HCT116 (cell line): Measurements from ENCODE around the gene CIART. TPM values are rescaled to one million over a fixed set of nuclear protein-coding genes. Genes with fewer than 3 reads are reported as not detected.

ENCODE experiments used
- ATAC-seq: fragments of 200-7000 bp; cut with Tn5 transposase; 2 replicates; pipeline ENCODE4 v1.9.1; 2020; ENCODE audit warnings: mild to moderate bottlenecking, moderate library complexity
- BruUV-seq: library from RNA; stranded (reverse); fragments of 400-500 nt; replicated peaks from 2 replicates; lab custom pipeline; 2021; lab: Mats Ljungman, UMichigan
- CTCF ChIA-PET: fragments of 300-600 bp; sonication (Branson Sonifier 250); formaldehyde crosslinking; loops from one replicate; lab custom pipeline; 2021; ENCODE audit warnings: antibody characterized with exemption; lab: Charles Lee
- POLR2A ChIA-PET: fragments of 300-600, 350-600 bp; sonication (Branson Sonifier 250); formaldehyde crosslinking; loops from one replicate; lab custom pipeline; 2021; ENCODE audit warnings: antibody characterized with exemption; lab: Charles Lee
- RAD21 ChIA-PET, 2 experiments: fragments of 300-600 bp; sonication (Branson Sonifier 250); formaldehyde crosslinking; loops; one replicate each; lab custom pipeline; 2023; ENCODE audit warnings: low total read pairs in 2 of 2; ENCODE audit not compliant: uncharacterized antibody in 2 of 2, unreplicated experiment in 2 of 2, low non-redundant PET in 1 of 2; lab: Charles Lee
- DNase-seq: peaks from one replicate; pipeline ENCODE4 v3.0.0-alpha.2; 2010; ENCODE audit warnings: low read depth, low spot score
- H2AFZ ChIP-seq: fragments of 200-600 bp; shearing (Covaris generic), sonication (generic); 2 replicates; pipeline ENCODE4 v1.6.1; 2017; ENCODE audit warnings: low read depth, mixed run types, mixed read lengths, antibody characterized with exemption, low read length; ENCODE audit not compliant: poor library complexity, severe bottlenecking
- H3K27ac ChIP-seq: 2 replicates; pipeline ENCODE4 v1.5.1; 2012; ENCODE audit warnings: low read depth, low read length
- H3K27me3 ChIP-seq: fragments of 200-600 bp; sonication (generic); 2 replicates; pipeline ENCODE4 v1.6.1; 2016; ENCODE audit warnings: mixed run types, low read length, mixed read lengths; ENCODE audit not compliant: insufficient read depth
- H3K36me3 ChIP-seq, 2 experiments: fragments of 200-500 bp in 1 of 2; fragments of 200-600 bp in 1 of 2; sonication (Bioruptor generic) in 1 of 2; sonication (generic) in 1 of 2; 2 replicates each; pipeline versions ENCODE4 v1.5.1 to v1.6.1; 2014 to 2016; ENCODE audit warnings: low read length in 2 of 2, inconsistent platforms in 1 of 2, mixed read lengths in 1 of 2, mixed run types in 1 of 2; ENCODE audit not compliant: insufficient read depth in 2 of 2, control insufficient read depth in 1 of 2
- H3K4me1 ChIP-seq, 2 experiments: fragments of 200-600 bp in 1 of 2; sonication (generic) in 1 of 2; 2 replicates each; pipeline versions ENCODE4 v1.5.1 to v1.6.1; 2012 to 2017; ENCODE audit warnings: low read length in 2 of 2, inconsistent platforms in 1 of 2, mild to moderate bottlenecking in 1 of 2, mixed read lengths in 1 of 2, mixed run types in 1 of 2, moderate library complexity in 1 of 2; ENCODE audit not compliant: insufficient read depth in 2 of 2, control insufficient read depth in 1 of 2
- H3K4me2 ChIP-seq: fragments of 200-600 bp; sonication (generic); 2 replicates; pipeline ENCODE4 v1.6.1; 2017; ENCODE audit warnings: mixed run types, low read length, mixed read lengths
- H3K4me3 ChIP-seq, 2 experiments: fragments of 200-600 bp in 1 of 2; sonication (generic) in 1 of 2; replicated peaks in 1 of 2; 2 replicates each; pipeline ENCODE4 v1.5.1; 2011 to 2016; ENCODE audit warnings: low read length in 2 of 2, control low read depth in 1 of 2, low read depth in 1 of 2, mild to moderate bottlenecking in 1 of 2, mixed read lengths in 1 of 2, mixed run types in 1 of 2
- H3K79me2 ChIP-seq: fragments of 200-600 bp; sonication (generic); 2 replicates; pipeline ENCODE4 v1.6.1; 2017; ENCODE audit warnings: mild to moderate bottlenecking, mixed run types, low read length, moderate library complexity, mixed read lengths; ENCODE audit not compliant: insufficient read depth
- H3K9ac ChIP-seq: fragments of 200-600 bp; sonication (generic); 2 replicates; pipeline ENCODE4 v1.6.1; 2016; ENCODE audit warnings: low read length, mixed read lengths
- H3K9me2 ChIP-seq: fragments of 200-600 bp; sonication (generic), shearing (Covaris generic); 2 replicates; pipeline ENCODE4 v1.6.1; 2017; ENCODE audit warnings: mixed run types, mild to moderate bottlenecking, moderate library complexity; ENCODE audit not compliant: insufficient read depth
- H3K9me3 ChIP-seq, 2 experiments: fragments of 200-500 bp in 1 of 2; fragments of 200-600 bp in 1 of 2; sonication (Bioruptor generic) in 1 of 2; sonication (generic) in 1 of 2; 2 replicates each; pipeline ENCODE4 v1.6.1; 2014 to 2017; ENCODE audit warnings: low read length in 2 of 2, mixed read lengths in 2 of 2, inconsistent platforms in 1 of 2, low read depth in 1 of 2, mild to moderate bottlenecking in 1 of 2, mixed run types in 1 of 2, moderate library complexity in 1 of 2; ENCODE audit not compliant: control insufficient read depth in 1 of 2, insufficient read depth in 1 of 2
- H4K20me1 ChIP-seq: fragments of 200-600 bp; sonication (generic), shearing (Covaris generic); 2 replicates; pipeline ENCODE4 v1.6.1; 2017; ENCODE audit warnings: mixed run types, mild to moderate bottlenecking, moderate library complexity; ENCODE audit not compliant: insufficient read depth
- CBX3 ChIP-seq: IDR thresholded peaks from 2 replicates; pipeline ENCODE4 v1.6.1; 2012; ENCODE audit warnings: low read depth
- CEBPB ChIP-seq: IDR thresholded peaks from 2 replicates; pipeline ENCODE4 v1.6.1; 2012; ENCODE audit warnings: low read depth
- CTCF ChIP-seq, 3 experiments: fragments of 200-600 bp in 1 of 3; sonication (generic) in 1 of 3; IDR thresholded peaks in 2 of 3; conservative IDR thresholded peaks in 1 of 3; 2 replicates each; pipeline ENCODE4 v1.5.1; 2012 to 2017; ENCODE audit warnings: low read depth in 2 of 3, low read length in 2 of 3, antibody characterized with exemption in 1 of 3, borderline replicate concordance in 1 of 3, control low read depth in 1 of 3, mild to moderate bottlenecking in 1 of 3, mixed read lengths in 1 of 3, mixed run types in 1 of 3, moderate library complexity in 1 of 3; ENCODE audit not compliant: insufficient read depth in 1 of 3
- ELF1 ChIP-seq: IDR thresholded peaks from 2 replicates; pipeline ENCODE4 v1.6.1; 2012; ENCODE audit warnings: low read depth, borderline replicate concordance
- FOSL1 ChIP-seq: IDR thresholded peaks from 2 replicates; pipeline ENCODE4 v1.6.1; 2012; ENCODE audit warnings: low read depth
- POLR2A ChIP-seq: IDR thresholded peaks from 2 replicates; pipeline ENCODE4 v1.7.0; 2011; ENCODE audit warnings: borderline replicate concordance; ENCODE audit not compliant: insufficient read depth, insufficient read length; ENCODE audit errors: extremely low read depth
- POLR2AphosphoS5 ChIP-seq: IDR thresholded peaks from 2 replicates; pipeline ENCODE4 v1.6.1; 2011; ENCODE audit warnings: mild to moderate bottlenecking, low read depth, low read length, moderate library complexity
- RAD21 ChIP-seq: IDR thresholded peaks from 2 replicates; pipeline ENCODE4 v1.6.1; 2012; ENCODE audit warnings: low read depth, mild to moderate bottlenecking
- SIN3A ChIP-seq: IDR thresholded peaks from 2 replicates; pipeline ENCODE4 v1.6.1; 2012; ENCODE audit warnings: low read depth
- TCF7L2 ChIP-seq: IDR thresholded peaks from 2 replicates; pipeline ENCODE4 v1.7.0; 2011; ENCODE audit warnings: borderline replicate concordance, inconsistent platforms; ENCODE audit not compliant: insufficient read depth, insufficient read length; ENCODE audit errors: extremely low read depth
- YY1 ChIP-seq: IDR thresholded peaks from 2 replicates; pipeline ENCODE4 v1.6.1; 2011; ENCODE audit warnings: low read length, low read depth, moderate library complexity, mild to moderate bottlenecking; ENCODE audit not compliant: insufficient replicate concordance; ENCODE audit errors: extremely low read depth
- ZBTB33 ChIP-seq: IDR thresholded peaks from 2 replicates; pipeline ENCODE4 v1.6.1; 2011; ENCODE audit warnings: mild to moderate bottlenecking, low read length, moderate library complexity; ENCODE audit not compliant: insufficient replicate concordance; ENCODE audit errors: extremely low read depth
- ZFX ChIP-seq: fragments of 450-650 bp; IDR thresholded peaks from 2 replicates; pipeline ENCODE4 v1.6.1; 2017
- ZNF274 ChIP-seq: fragments of 200-500 bp; sonication (Bioruptor generic); IDR thresholded peaks from 2 replicates; pipeline ENCODE4 v1.6.1; 2014; ENCODE audit warnings: mild to moderate bottlenecking, low read depth, low read length, inconsistent platforms
- intact Hi-C: fragments of 100-400 bp; cut with micrococcal nuclease; formaldehyde crosslinking; loops from 2 replicates; pipeline ENCODE4 v1.10.0; 2022
- total RNA-seq: library from RNA; stranded (reverse); gene quantifications from one replicate; pipeline ENCODE4 v1.2.1, GENCODE V29; 2021; ENCODE audit not compliant: unreplicated experiment

CIART gene
- total RNA-seq, 1 experiment from 2014 or later: 0.22 TPM

GRCh38 chr1:150259758-150260669 is 22.3 kb upstream of the CIART start (continued):
- TF ChIP-seq POLR2A (no peak), CTCF (IDR thresholded peaks at IDR 0.05 in 2 of 3, conservative IDR thresholded peaks at IDR 0.05 in 1 of 3; ENCODE audit: borderline replicate concordance in 1 of 3, insufficient read depth in 1 of 3, low read depth in 2 of 3, low read length in 2 of 3) (no peak), ZFX (no peak), CBX3 (peak; percentile 19; the same call in 1 of the 2 replicates), SIN3A (no peak), YY1 (no peak), TCF7L2 (no peak), CEBPB (no peak), ELF1 (no peak)

GRCh38 chr1:150261367-150261766 is 21.0 kb upstream of the CIART start:
- Histone ChIP-seq H3K4me2 (no peak overlapping the region), H3K27ac (no peak overlapping the region), H3K79me2 (no peaks in the 10 kb centered on the region), H4K20me1 (no peaks in the 10 kb centered on the region), H3K27me3 (no peaks in the 10 kb centered on the region), H3K4me3 (no peak overlapping the region), H2AFZ (no peak overlapping the region), H3K36me3 (peaks cover 3 to 9% of the 10 kb centered on the region in 2 experiments; a peak in 2 of 4 replicates), H3K9me2 (no peaks in the 10 kb centered on the region), H3K9ac (no peak overlapping the region), H3K4me1 (peaks cover 23 to 49% of the 10 kb centered on the region in 2 experiments), H3K9me3 (no peaks in the 10 kb centered on the region)
- DNase-seq (no peak), ATAC-seq (no peak)
- ChIA-PET RAD21 (no interaction called here), CTCF (no interaction called here), POLR2A (no interaction called here)
- intact Hi-C loops: no loop called here
- BruUV-seq: no TSS peak
- TF ChIP-seq ZBTB33: no peak
- TF ChIP-seq RAD21: no peak
- no peak for TF ChIP-seq FOSL1
- TF ChIP-seq ZNF274: no peak
- no peak for TF ChIP-seq POLR2AphosphoS5
- TF ChIP-seq POLR2A: no peak
- no peak for TF ChIP-seq CTCF (IDR thresholded peaks at IDR 0.05 in 2 of 3, conservative IDR thresholded peaks at IDR 0.05 in 1 of 3; ENCODE audit: borderline replicate concordance in 1 of 3, insufficient read depth in 1 of 3, low read depth in 2 of 3, low read length in 2 of 3)
- no peak for TF ChIP-seq YY1
